ENCODE measurements around the gene FXYD5. TPM values are rescaled to one million over a fixed set of nuclear protein-coding genes. Genes with fewer than 3 reads are reported as not detected.
"Not testable (repeated sequence)": the region's sequence is repeated elsewhere in the genome, so short reads cannot be mapped to it uniquely, and the experiment has no call there.

FXYD5 gene
- total RNA-seq, 1 donor from 2014 or later = 81.0 TPM

GRCh38 chr19:35128398-35129057 is 26.0 kb upstream of the FXYD5 start:
- H3K4me3 Mint-ChIP-seq (ENCODE audit: unreplicated experiment) = no peak overlapping the region
- peaks cover 20% of the 10 kb centered on the region for H3K27me3 Mint-ChIP-seq (ENCODE audit: unreplicated experiment)
- no peak for TF ChIP-seq CTCF (IDR thresholded peaks at IDR 0.05)
- no peak overlapping the region for H3K27ac Mint-ChIP-seq (ENCODE audit: unreplicated experiment)
- H3K4me1 Mint-ChIP-seq (ENCODE audit: unreplicated experiment) = peaks cover 3% of the 10 kb centered on the region
- H3K36me3 Mint-ChIP-seq (ENCODE audit: unreplicated experiment) = no peaks in the 10 kb centered on the region
- DNase-seq (ENCODE audit: extremely low spot score, unreplicated experiment) = no peak
- H3K9me3 Mint-ChIP-seq (ENCODE audit: unreplicated experiment) = no peaks in the 10 kb centered on the region

- H3K4me1 Mint-ChIP-seq (ENCODE audit: unreplicated experiment); H3K27ac Mint-ChIP-seq (ENCODE audit: unreplicated experiment); H3K36me3 Mint-ChIP-seq (ENCODE audit: unreplicated experiment); DNase-seq (ENCODE audit: extremely low spot score, unreplicated experiment); H3K4me3 Mint-ChIP-seq (ENCODE audit: unreplicated experiment); H3K9me3 Mint-ChIP-seq (ENCODE audit: unreplicated experiment): not testable (repeated sequence)
- peaks cover 23% of the 10 kb centered on the region for H3K27me3 Mint-ChIP-seq (ENCODE audit: unreplicated experiment)
Observed at GRCh38 chr19:35129724-35130274, 24.7 kb upstream of the FXYD5 start.

GRCh38 chr19:35130761-35131720 is 23.5 kb upstream of the FXYD5 start:
- no peak for TF ChIP-seq CTCF (IDR thresholded peaks at IDR 0.05)
- no peak for DNase-seq (ENCODE audit: extremely low spot score, unreplicated experiment)
- no peak overlapping the region for H3K27ac Mint-ChIP-seq (ENCODE audit: unreplicated experiment)
- no peaks in the 10 kb centered on the region for H3K9me3 Mint-ChIP-seq (ENCODE audit: unreplicated experiment)
- H3K4me1 Mint-ChIP-seq (ENCODE audit: unreplicated experiment) = peaks cover 7% of the 10 kb centered on the region
- H3K27me3 Mint-ChIP-seq (ENCODE audit: unreplicated experiment) = peaks cover 20% of the 10 kb centered on the region
- no peaks in the 10 kb centered on the region for H3K36me3 Mint-ChIP-seq (ENCODE audit: unreplicated experiment)
- H3K4me3 Mint-ChIP-seq (ENCODE audit: unreplicated experiment) = no peak overlapping the region

GRCh38 chr19:35132254-35132653 is 22.3 kb upstream of the FXYD5 start:
- TF ChIP-seq CTCF (IDR thresholded peaks at IDR 0.05) = no peak
- H3K27me3 Mint-ChIP-seq (ENCODE audit: unreplicated experiment) = peaks cover 20% of the 10 kb centered on the region
- no peak for DNase-seq (ENCODE audit: extremely low spot score, unreplicated experiment)
- H3K9me3 Mint-ChIP-seq (ENCODE audit: unreplicated experiment) = no peaks in the 10 kb centered on the region
- H3K27ac Mint-ChIP-seq (ENCODE audit: unreplicated experiment) = no peak overlapping the region
- H3K4me1 Mint-ChIP-seq (ENCODE audit: unreplicated experiment) = peaks cover 5% of the 10 kb centered on the region
- H3K36me3 Mint-ChIP-seq (ENCODE audit: unreplicated experiment) = no peaks in the 10 kb centered on the region
- H3K4me3 Mint-ChIP-seq (ENCODE audit: unreplicated experiment) = no peak overlapping the region

GRCh38 chr19:35133826-35134225 is 20.7 kb upstream of the FXYD5 start:
- DNase-seq (ENCODE audit: extremely low spot score, unreplicated experiment) = no peak
- peaks cover 6% of the 10 kb centered on the region for H3K4me1 Mint-ChIP-seq (ENCODE audit: unreplicated experiment)
- no peak overlapping the region for H3K4me3 Mint-ChIP-seq (ENCODE audit: unreplicated experiment)
- no peak overlapping the region for H3K27ac Mint-ChIP-seq (ENCODE audit: unreplicated experiment)
- H3K9me3 Mint-ChIP-seq (ENCODE audit: unreplicated experiment) = no peaks in the 10 kb centered on the region
- no peak for TF ChIP-seq CTCF (IDR thresholded peaks at IDR 0.05)
- peaks cover 18% of the 10 kb centered on the region for H3K27me3 Mint-ChIP-seq (ENCODE audit: unreplicated experiment)
- H3K36me3 Mint-ChIP-seq (ENCODE audit: unreplicated experiment) = no peaks in the 10 kb centered on the region

All from osteocyte (in vitro differentiated cells).